ENCODE measurements around the gene SHROOM2.

DNA sequence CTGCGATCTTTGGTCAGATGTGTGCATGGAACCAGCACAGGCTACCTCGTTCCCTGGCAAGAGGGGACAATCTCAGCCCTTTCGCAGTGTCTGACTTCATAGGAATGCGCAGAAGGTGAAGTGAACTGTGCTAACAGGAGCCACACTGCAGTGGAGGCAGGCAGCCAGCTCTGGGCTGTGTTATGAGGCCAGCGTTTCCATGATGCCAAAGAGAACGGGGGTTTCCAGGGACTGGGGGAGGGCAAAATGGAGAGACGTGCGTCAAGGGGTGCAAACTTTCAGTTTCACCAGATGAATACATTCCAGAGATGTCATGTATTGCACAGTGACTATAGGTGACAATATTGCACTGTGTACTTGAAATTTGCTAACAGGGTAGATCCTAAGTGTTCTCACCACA is 211.3 kb downstream of the SHROOM2 start:
- no peak for TF ChIP-seq POLR2A (IDR thresholded peaks at IDR 0.05)
- TF ChIP-seq, protein P1, sequence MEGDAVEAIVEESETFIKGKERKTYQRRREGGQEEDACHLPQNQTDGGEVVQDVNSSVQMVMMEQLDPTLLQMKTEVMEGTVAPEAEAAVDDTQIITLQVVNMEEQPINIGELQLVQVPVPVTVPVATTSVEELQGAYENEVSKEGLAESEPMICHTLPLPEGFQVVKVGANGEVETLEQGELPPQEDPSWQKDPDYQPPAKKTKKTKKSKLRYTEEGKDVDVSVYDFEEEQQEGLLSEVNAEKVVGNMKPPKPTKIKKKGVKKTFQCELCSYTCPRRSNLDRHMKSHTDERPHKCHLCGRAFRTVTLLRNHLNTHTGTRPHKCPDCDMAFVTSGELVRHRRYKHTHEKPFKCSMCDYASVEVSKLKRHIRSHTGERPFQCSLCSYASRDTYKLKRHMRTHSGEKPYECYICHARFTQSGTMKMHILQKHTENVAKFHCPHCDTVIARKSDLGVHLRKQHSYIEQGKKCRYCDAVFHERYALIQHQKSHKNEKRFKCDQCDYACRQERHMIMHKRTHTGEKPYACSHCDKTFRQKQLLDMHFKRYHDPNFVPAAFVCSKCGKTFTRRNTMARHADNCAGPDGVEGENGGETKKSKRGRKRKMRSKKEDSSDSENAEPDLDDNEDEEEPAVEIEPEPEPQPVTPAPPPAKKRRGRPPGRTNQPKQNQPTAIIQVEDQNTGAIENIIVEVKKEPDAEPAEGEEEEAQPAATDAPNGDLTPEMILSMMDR (IDR thresholded peaks at IDR 0.05), result no peak

Measured in gastroesophageal sphincter (tissue), 3 donors.